Medulla oblongata (tissue), 1 donor: ENCODE data around the gene TERB2.
A peak's percentile ranks its signal among the peaks of the same experiment; 100 is the strongest.
"Not testable (repeated sequence)": the region's sequence is repeated elsewhere in the genome, so short reads cannot be mapped to it uniquely, and the experiment has no call there.

Source experiments
- DNase-seq: peaks from one replicate; pipeline ENCODE4 v3.0.0-alpha.2; 2015; ENCODE audit errors: extremely low spot score

Gene TERB2

DNA sequence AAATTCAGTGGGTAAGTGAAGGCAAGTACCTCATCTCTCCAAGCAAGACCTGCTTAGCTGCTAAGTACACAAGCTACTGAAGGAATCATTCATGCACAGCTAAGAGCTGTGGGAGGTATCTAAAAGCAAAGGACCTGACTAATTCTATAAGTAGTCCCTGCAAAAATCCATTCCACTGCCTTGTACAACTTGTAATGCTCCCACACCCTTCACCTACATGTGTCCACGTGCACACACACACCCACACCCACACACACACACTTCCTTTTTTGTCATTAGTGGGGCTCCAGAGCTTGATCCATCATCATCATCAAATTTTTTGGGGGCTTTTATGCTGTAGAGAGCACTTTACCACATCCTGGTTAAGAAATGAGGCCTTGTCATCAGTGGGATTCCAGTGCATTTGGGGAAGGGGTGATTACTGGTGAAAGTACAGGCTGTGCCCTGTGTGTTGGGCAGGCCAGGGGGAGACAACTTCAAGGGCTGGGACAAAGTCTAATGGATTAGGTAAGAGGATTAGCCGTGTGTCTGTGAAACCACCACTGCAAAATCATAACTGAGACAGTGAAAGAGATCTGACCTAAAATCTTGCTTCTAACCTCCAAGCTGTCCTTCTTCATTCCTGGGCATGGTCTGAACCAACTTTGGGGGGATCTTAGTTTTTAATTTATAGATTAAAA is 47.4 kb downstream of the TERB2 start:
- DNase-seq = not testable (repeated sequence)

GRCh38 chr15:45004590-45005175 is 48.2 kb downstream of the TERB2 start:
- DNase-seq = not testable (repeated sequence)

DNA sequence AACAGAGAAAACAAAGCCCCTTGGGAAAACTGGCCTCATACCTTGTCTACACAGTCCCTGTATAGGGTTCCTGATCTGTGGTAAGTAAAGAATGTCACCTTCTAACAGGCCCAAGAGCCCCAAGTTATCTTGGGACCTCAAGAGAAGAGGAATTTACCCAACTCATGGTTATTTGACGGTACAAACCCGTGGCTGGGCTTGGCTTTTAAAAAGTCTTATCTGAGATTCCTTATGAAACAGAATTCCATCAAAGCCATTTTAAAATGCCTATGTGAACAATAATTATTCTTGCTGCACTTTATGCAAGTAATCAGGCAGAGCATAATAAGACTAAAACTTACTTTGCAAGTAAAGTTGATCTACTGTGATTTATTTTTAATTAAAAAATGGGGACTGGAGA is 52.6 kb downstream of the TERB2 start:
- no peak for DNase-seq

GRCh38 chr15:45015114-45015513 is 58.6 kb downstream of the TERB2 start:
- DNase-seq = not testable (repeated sequence)

- not testable (repeated sequence) for DNase-seq
Observed at GRCh38 chr15:45020222-45020900, 63.9 kb downstream of the TERB2 start.

DNA sequence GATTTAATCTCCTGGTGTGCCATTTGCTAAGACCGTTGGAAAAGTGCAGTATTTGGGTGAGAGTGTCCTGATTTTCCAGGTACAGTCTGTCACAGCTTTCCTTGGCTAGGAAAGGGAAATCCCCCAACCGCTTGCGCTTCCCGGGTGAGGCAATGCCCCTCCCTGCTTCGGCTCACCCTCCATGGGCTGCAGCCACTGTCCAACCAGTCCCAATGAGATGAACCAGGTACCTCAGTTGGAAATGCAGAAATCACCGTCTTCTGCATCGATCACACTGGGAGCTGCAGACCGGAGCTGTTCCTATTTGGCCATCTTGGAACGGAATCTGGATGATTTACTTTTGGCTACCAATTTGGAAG is 64.4 kb downstream of the TERB2 start:
- DNase-seq = not testable (repeated sequence)

- no peak for DNase-seq
Observed at GRCh38 chr15:45021348-45021747, 64.9 kb downstream of the TERB2 start.

DNA sequence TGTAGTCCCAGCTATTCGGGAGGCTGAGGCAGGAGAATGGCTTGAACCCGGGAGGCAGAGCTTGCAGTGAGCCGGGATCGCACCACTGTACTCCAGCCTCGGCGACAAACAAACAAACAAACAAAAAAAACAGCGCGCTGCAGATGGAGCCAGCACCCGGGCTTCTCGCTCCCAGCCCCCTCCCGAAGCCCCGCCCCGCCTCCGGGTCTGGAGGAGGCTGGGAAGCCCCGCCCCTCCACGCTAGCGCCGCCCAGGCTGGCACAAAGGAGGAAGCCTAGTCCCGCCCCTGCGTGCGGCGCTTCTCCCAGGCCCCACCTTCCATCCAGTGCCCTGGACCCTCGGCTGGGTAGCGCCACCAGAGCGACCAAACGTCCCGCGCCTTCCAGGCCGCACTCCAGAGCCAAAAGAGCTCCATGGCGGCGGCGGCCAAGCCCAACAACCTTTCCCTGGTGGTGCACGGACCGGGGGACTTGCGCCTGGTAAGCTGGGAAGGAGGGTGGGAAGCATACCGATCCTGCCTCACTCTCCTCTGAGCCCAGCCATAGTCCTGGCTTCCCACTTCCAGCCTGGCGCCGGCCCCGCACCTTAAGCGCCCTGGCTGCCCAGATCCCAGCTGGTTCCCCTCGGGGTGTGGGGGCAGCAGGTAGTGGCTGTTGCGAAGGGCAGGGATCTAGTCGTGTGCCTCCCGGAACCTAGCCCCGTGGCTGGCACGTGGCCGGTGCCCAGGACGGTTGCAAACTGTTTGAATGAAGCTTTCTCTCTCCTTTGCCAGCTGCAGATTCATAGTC is 66.6 kb downstream of the TERB2 start, which contains the start of gene SORD:
Gene SORD (plus strand): TSS at position 325 of the 788 bp plus-strand sequence. CDS start 89 bp downstream, at position 414.
- DNase-seq = peak; percentile 97

- peak; percentile 65 for DNase-seq
Observed at GRCh38 chr15:45023659-45024225, 67.3 kb downstream of the TERB2 start.

DNA sequence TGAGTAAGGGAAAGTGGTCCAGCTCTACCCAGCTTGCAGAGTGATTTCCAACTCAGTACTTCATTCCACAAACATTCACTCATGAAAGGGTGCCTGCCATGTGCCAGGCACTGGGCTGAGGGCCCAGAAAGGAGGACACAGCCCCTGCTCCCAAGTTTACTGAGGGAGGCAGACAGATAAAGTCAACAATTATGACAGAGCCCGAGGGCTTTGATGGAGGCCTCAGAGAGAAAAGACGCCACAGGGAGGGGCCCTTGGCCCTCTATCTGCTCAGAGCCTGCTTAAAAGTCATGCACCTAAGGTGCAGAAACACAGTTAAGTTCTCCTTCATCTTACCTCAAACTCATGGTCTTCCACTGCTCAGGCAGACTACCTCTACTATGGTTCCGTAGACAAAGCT is 68.2 kb downstream of the TERB2 start:
- not testable (repeated sequence) for DNase-seq

DNA sequence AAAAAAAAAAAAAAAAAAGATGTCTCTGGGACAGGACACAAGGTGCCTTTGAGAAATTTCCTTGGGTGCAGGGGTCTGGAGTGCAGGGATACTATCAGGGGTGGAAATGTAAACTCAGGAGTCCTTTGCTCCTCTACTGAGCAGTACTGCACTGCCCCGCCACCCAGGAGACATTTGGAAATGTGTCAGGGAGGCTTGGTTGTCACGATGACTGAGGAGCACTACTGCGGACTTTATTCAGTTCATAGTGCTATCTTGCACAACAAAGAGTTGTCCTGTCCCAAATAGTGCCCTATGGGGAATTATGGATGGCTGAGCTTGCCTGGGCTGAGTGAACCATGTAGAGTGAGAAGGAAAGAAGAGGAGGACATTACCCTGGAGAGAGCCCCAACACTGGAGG is 69.1 kb downstream of the TERB2 start:
- not testable (repeated sequence) for DNase-seq

- DNase-seq = no peak
Observed at GRCh38 chr15:45026651-45027190, 70.2 kb downstream of the TERB2 start.

- peak; percentile 42 for DNase-seq
Observed at GRCh38 chr15:45027220-45027619, 70.7 kb downstream of the TERB2 start.
